Peyer's patch (tissue), 4 donors: Measurements from ENCODE around the gene CWF19L2.

Source experiments
- CTCF ChIP-seq, 6 experiments: fragments of 450-650 bp in 4 of 6; fragments of 200-600 bp in 2 of 6; sonication (generic) in 1 of 6; IDR thresholded peaks; one replicate each; pipeline ENCODE4 v1.5.1; 2017 to 2019; ENCODE audit warnings: antibody characterized with exemption in 6 of 6, mild to moderate bottlenecking in 3 of 6, moderate library complexity in 1 of 6
- POLR2A ChIP-seq, 2 donors: fragments of 450-650 bp; IDR thresholded peaks; one replicate each; pipeline ENCODE4 v1.5.1; 2017; ENCODE audit warnings: antibody characterized with exemption in 2 of 2, mild to moderate bottlenecking in 2 of 2, moderate library complexity in 2 of 2

- TF ChIP-seq POLR2A (IDR thresholded peaks at IDR 0.05) (no peak), CTCF (IDR thresholded peaks at IDR 0.05) (no peak)
These were observed 10.7 kb downstream of the CWF19L2 start for GRCh38 chr11:107446822-107447431.
